ENCODE results near the gene RUFY1.

GRCh38 chr5:179599100-179599499, 48.7 kb downstream of the RUFY1 start:
- TF ChIP-seq SP1 (IDR thresholded peaks at IDR 0.05) (no peak), SP1 (CRISPR knock-in tag; IDR thresholded peaks at IDR 0.05) (no peak), MAX (IDR thresholded peaks at IDR 0.05) (no peak), MXI1 (IDR thresholded peaks at IDR 0.05; ENCODE audit: borderline replicate concordance, low read depth, low read length) (no peak), TRAFD1 (CRISPR knock-in tag; IDR thresholded peaks at IDR 0.05; ENCODE audit: borderline replicate concordance) (no peak), CTCF (CRISPR knock-in tag; IDR thresholded peaks at IDR 0.05) (no peak), ZFAT (CRISPR knock-in tag; conservative IDR thresholded peaks at IDR 0.05) (no peak), ZNF18 (CRISPR knock-in tag; IDR thresholded peaks at IDR 0.05; ENCODE audit: insufficient replicate concordance) (no peak), MYC (CRISPR knock-in tag; IDR thresholded peaks at IDR 0.05; ENCODE audit: borderline replicate concordance) (no peak), MIER3 (CRISPR knock-in tag; IDR thresholded peaks at IDR 0.05; ENCODE audit: borderline replicate concordance) (no peak), ZNF124 (CRISPR knock-in tag; IDR thresholded peaks at IDR 0.05) (no peak), RFXAP (CRISPR knock-in tag; IDR thresholded peaks at IDR 0.05; ENCODE audit: borderline replicate concordance) (no peak)
